LNCaP clone FGC (cell line): ENCODE results near the gene KIRREL3.

Experiments
- DNase-seq: peaks from one replicate; pipeline ENCODE4 v3.0.0-alpha.2; 2011; ENCODE audit warnings: low read depth
- H3K4me3 ChIP-seq: 2 replicates; pipeline ENCODE4 v1.5.1; 2011; ENCODE audit warnings: mild to moderate bottlenecking, low read depth, low read length, control low read depth
- CTCF ChIP-seq: IDR thresholded peaks from 2 replicates; pipeline ENCODE4 v1.5.1; 2012; ENCODE audit warnings: mild to moderate bottlenecking; ENCODE audit not compliant: control insufficient read depth, insufficient read depth; ENCODE audit errors: extremely low read depth

The KIRREL3 gene

GRCh38 chr11:126444072-126444471 is 556.5 kb downstream of the KIRREL3 start:
- no peak for DNase-seq
- no peak overlapping the region for H3K4me3 ChIP-seq
- TF ChIP-seq CTCF: no peak

- TF ChIP-seq CTCF: no peak
- H3K4me3 ChIP-seq: no peak overlapping the region
These were observed 557.5 kb downstream of the KIRREL3 start for GRCh38 chr11:126443120-126443519.

GRCh38 chr11:126440792-126441514 is 559.6 kb downstream of the KIRREL3 start:
- H3K4me3 ChIP-seq: no peak overlapping the region
- no peak for DNase-seq
- peak; percentile 90 for TF ChIP-seq CTCF

More at GRCh38 chr11:126443120-126443519, 557.5 kb downstream of the KIRREL3 start:
- no peak for DNase-seq

- no peak for DNase-seq
- no peak overlapping the region for H3K4me3 ChIP-seq
- TF ChIP-seq CTCF: no peak
These were observed 560.3 kb downstream of the KIRREL3 start for GRCh38 chr11:126440276-126440675.

GRCh38 chr11:126438691-126439090 is 561.9 kb downstream of the KIRREL3 start:
- H3K4me3 ChIP-seq: no peak overlapping the region
- no peak for DNase-seq
- no peak for TF ChIP-seq CTCF

- TF ChIP-seq CTCF: no peak
- no peak overlapping the region for H3K4me3 ChIP-seq
- DNase-seq: no peak
These were observed 562.3 kb downstream of the KIRREL3 start for GRCh38 chr11:126438272-126438671.

- no peak overlapping the region for H3K4me3 ChIP-seq
- TF ChIP-seq CTCF: no peak
- DNase-seq: no peak
These were observed 562.8 kb downstream of the KIRREL3 start for GRCh38 chr11:126437731-126438130.
